A673 (cell line): ENCODE measurements around the gene CDCA4. TPM values are rescaled to one million over a fixed set of nuclear protein-coding genes. Genes with fewer than 3 reads are reported as not detected.
A peak's percentile ranks its signal among the peaks of the same experiment; 100 is the strongest.

ENCODE experiments used
- BruUV-seq: library from RNA; stranded (reverse); fragments of 400-500 nt; replicated peaks from 2 replicates; lab custom pipeline; 2021; lab: Mats Ljungman, UMichigan
- CTCF ChIA-PET: fragments of 300-600 bp; sonication (Branson Sonifier 250); formaldehyde crosslinking; loops from one replicate; lab custom pipeline; 2022; ENCODE audit warnings: antibody characterized with exemption; lab: Charles Lee
- POLR2A ChIA-PET: fragments of 300-600 bp; sonication (Branson Sonifier 250); formaldehyde crosslinking; loops from one replicate; lab custom pipeline; 2022; ENCODE audit warnings: antibody characterized with exemption; ENCODE audit not compliant: low non-redundant PET; lab: Charles Lee
- DNase-seq: peaks from one replicate; pipeline ENCODE4 v3.0.0-alpha.2; 2015; ENCODE audit warnings: low spot score
- H3K27ac ChIP-seq: fragments of 200-600 bp; sonication (generic); 2 replicates; pipeline ENCODE4 v1.5.1; 2016; ENCODE audit warnings: mixed run types, low read depth, mild to moderate bottlenecking, mixed read lengths, antibody characterized with exemption, low read length; ENCODE audit not compliant: poor library complexity, severe bottlenecking
- H3K27me3 ChIP-seq: fragments of 200-600 bp; sonication (generic); replicated peaks from 2 replicates; pipeline ENCODE4 v1.6.1; 2017; ENCODE audit warnings: mixed run types, low read depth, mild to moderate bottlenecking, mixed read lengths, antibody characterized with exemption, low read length; ENCODE audit not compliant: insufficient read depth, poor library complexity
- H3K36me3 ChIP-seq: fragments of 200-600 bp; sonication (generic); 2 replicates; pipeline ENCODE4 v1.6.1; 2016; ENCODE audit warnings: mixed run types, mild to moderate bottlenecking, mixed read lengths, antibody characterized with exemption, low read length; ENCODE audit not compliant: insufficient read depth, poor library complexity, severe bottlenecking
- H3K4me1 ChIP-seq: fragments of 200-600 bp; sonication (generic); 2 replicates; pipeline ENCODE4 v1.6.1; 2017; ENCODE audit warnings: mixed run types, mild to moderate bottlenecking, mixed read lengths, antibody characterized with exemption, low read length; ENCODE audit not compliant: insufficient read depth, poor library complexity, severe bottlenecking
- H3K4me3 ChIP-seq: fragments of 200-600 bp; sonication (generic); 2 replicates; pipeline ENCODE4 v1.5.1; 2016; ENCODE audit warnings: low read depth, mixed run types, mild to moderate bottlenecking, mixed read lengths, low read length; ENCODE audit not compliant: poor library complexity, severe bottlenecking
- H3K9me3 ChIP-seq: fragments of 200-600 bp; sonication (generic); 2 replicates; pipeline ENCODE4 v1.6.1; 2016; ENCODE audit warnings: mixed run types, low read depth, mild to moderate bottlenecking, mixed read lengths, antibody characterized with exemption, low read length; ENCODE audit not compliant: poor library complexity, severe bottlenecking
- EZH2 ChIP-seq: fragments of 200-600 bp; sonication (generic); IDR thresholded peaks from 2 replicates; pipeline ENCODE4 v1.6.1; 2017; ENCODE audit warnings: borderline replicate concordance, low read depth, mild to moderate bottlenecking, mixed read lengths, antibody characterized with exemption, low read length; ENCODE audit not compliant: poor library complexity, severe bottlenecking
- intact Hi-C: fragments of 100-400 bp; cut with micrococcal nuclease; formaldehyde crosslinking; loops from one replicate; pipeline ENCODE4 v1.10.0; 2022; ENCODE audit not compliant: unreplicated experiment
- total RNA-seq: library from RNA; stranded (reverse); gene quantifications from 2 replicates; pipeline ENCODE4 v1.2.3, GENCODE V29; 2021
- TF ChIP-seq, protein P1 (sequence below): fragments of 300-800, 200-600 bp; sonication (generic); conservative IDR thresholded peaks from 2 replicates; pipeline ENCODE4 v1.5.1; 2017; ENCODE audit warnings: low read depth, mild to moderate bottlenecking, antibody characterized with exemption, low read length, moderate library complexity, mixed read lengths

CDCA4 gene
- total RNA-seq, 1 experiment from 2014 or later, result 49.7 TPM

DNA sequence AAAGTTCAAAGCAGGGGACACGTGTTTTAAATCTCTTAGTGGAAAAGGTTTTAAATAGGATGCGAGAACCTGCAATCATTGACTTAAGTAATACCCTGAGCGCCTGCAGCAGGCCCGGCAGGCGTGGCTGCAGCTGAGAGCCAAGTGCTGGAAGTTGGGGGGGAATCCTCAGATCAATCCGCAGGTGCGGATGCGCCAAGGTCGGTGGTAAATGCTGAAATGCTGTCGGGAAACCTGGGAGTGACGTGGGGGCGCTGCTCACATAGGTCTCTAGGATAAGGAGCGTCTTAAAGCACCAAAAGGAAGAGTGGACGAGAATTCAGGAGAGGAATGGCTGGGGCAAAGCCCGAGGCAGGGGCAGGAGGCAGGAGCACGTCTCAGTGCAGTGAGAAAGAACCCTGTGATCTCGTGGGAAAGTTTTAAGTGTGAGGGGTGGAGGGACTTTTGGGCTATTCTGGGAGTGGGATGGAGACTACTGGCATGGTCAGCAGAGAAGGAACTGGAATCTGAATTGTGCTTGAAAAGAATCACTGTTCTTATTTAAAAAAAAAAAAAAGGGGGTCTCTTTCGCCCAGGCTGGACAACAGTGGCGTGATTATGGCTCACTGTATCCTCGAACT is 883 bp upstream of the CDCA4 start:
- H3K36me3 ChIP-seq, result peaks cover 10% of the 10 kb centered on the region
- POLR2A ChIA-PET, result no interaction called here
- no peaks in the 10 kb centered on the region for H3K27me3 ChIP-seq
- H3K4me1 ChIP-seq, result peaks cover 33% of the 10 kb centered on the region
- H3K4me3 ChIP-seq, result peak overlapping the region; percentile 99
- H3K9me3 ChIP-seq, result no peaks in the 10 kb centered on the region
- DNase-seq, result peak; percentile 62
- TSS peak; percentile 89 for BruUV-seq
- CTCF ChIA-PET, result interaction anchor here (0.8 kb wide), 1 partner anchor 510 kb away, joined by 3 read pairs; no protein-coding TSS in a partner anchor
- TF ChIP-seq, protein P1, sequence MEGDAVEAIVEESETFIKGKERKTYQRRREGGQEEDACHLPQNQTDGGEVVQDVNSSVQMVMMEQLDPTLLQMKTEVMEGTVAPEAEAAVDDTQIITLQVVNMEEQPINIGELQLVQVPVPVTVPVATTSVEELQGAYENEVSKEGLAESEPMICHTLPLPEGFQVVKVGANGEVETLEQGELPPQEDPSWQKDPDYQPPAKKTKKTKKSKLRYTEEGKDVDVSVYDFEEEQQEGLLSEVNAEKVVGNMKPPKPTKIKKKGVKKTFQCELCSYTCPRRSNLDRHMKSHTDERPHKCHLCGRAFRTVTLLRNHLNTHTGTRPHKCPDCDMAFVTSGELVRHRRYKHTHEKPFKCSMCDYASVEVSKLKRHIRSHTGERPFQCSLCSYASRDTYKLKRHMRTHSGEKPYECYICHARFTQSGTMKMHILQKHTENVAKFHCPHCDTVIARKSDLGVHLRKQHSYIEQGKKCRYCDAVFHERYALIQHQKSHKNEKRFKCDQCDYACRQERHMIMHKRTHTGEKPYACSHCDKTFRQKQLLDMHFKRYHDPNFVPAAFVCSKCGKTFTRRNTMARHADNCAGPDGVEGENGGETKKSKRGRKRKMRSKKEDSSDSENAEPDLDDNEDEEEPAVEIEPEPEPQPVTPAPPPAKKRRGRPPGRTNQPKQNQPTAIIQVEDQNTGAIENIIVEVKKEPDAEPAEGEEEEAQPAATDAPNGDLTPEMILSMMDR, result peak; percentile 28; the same call in 1 of the 2 replicates
- TF ChIP-seq EZH2, result no peak
- intact Hi-C loops, result no loop called here
- peak overlapping the region; percentile 84 for H3K27ac ChIP-seq

- peak overlapping the region; percentile 99 for H3K4me3 ChIP-seq
- ChIA-PET CTCF (interaction anchor here (2.0 kb wide), 1 partner anchor 25 kb away, joined by 14 read pairs; no protein-coding TSS in a partner anchor), POLR2A (interaction anchor here (0.5 kb wide), 1 partner anchor 105 kb away, joined by 9 read pairs; no protein-coding TSS in a partner anchor)
- peaks cover 45% of the 10 kb centered on the region for H3K4me1 ChIP-seq
- H3K36me3 ChIP-seq, result peaks cover 20% of the 10 kb centered on the region
- no TSS peak for BruUV-seq
- peak; percentile 39 for DNase-seq
- H3K27me3 ChIP-seq, result no peaks in the 10 kb centered on the region
- H3K27ac ChIP-seq, result peak overlapping the region; percentile 99
- H3K9me3 ChIP-seq, result no peaks in the 10 kb centered on the region
- intact Hi-C loops, result no loop called here
- no peak for TF ChIP-seq EZH2
- TF ChIP-seq, protein P1, result no peak
Measured at GRCh38 chr14:105019861-105020814, 745 bp downstream of the CDCA4 start.

DNA sequence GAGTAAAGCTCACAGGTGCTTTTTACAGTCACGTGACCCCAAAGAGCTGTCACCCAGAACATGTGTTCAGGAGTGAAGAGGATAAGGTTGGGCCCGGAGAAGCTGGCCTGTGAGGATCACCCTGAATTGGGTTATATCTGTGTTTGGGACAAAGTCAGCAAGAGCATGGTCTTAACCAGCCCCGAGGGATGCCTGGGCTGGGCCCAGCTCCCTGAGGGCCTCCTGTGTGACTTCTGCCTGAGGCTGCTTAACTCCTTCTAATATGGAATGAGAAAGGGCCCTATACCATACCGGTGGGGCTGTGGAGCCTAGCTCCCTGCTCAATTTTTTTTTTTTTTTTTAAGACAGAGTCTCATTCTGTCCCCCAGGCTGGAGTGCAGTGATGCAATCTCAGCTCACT is 2.5 kb downstream of the CDCA4 start:
- intact Hi-C loops, result no loop called here
- DNase-seq, result no peak
- ChIA-PET CTCF (interaction anchor here (0.6 kb wide), 1 partner anchor 62 kb away, joined by 5 read pairs; no protein-coding TSS in a partner anchor), POLR2A (no interaction called here)
- no TSS peak for BruUV-seq
- Histone ChIP-seq H3K9me3 (no peaks in the 10 kb centered on the region), H3K27ac (no peak overlapping the region), H3K27me3 (no peaks in the 10 kb centered on the region), H3K4me1 (peaks cover 55% of the 10 kb centered on the region), H3K36me3 (peaks cover 20% of the 10 kb centered on the region), H3K4me3 (peak overlapping the region; percentile 7)
- TF ChIP-seq, protein P1, result no peak
- TF ChIP-seq EZH2, result no peak
